ENCODE measurements around the gene LTF. TPM values are rescaled to one million over a fixed set of nuclear protein-coding genes. Genes with fewer than 3 reads are reported as not detected.

Gene LTF
- not detected in 2 replicates for total RNA-seq

GRCh38 chr3:46464326-46465195 lies at the start of gene LTF:
Gene LTF (minus strand): TSS chr3:46464905. CDS start chr3:46464867, 38 bp downstream.

GRCh38 chr3:46497556-46498265 lies 33.0 kb upstream of the LTF start, which contains the start of gene RTP3:
Gene RTP3 (plus strand): TSS chr3:46497976. CDS start chr3:46498063, 87 bp downstream.

GRCh38 chr3:46406788-46407611 lies 57.7 kb downstream of the LTF start, which contains the start of the genes CCR5AS and CCRL2:
Gene CCR5AS (minus strand): TSS chr3:46407066.
Gene CCRL2 (plus strand): TSS chr3:46407259. CDS start chr3:46408080, 821 bp downstream.

Other genes starting within 250 kb of the LTF start
- not detected in 2 replicates for gene CCR3, start 222.4 kb downstream of the LTF start, total RNA-seq
- gene CCR2, start 110.8 kb downstream of the LTF start, total RNA-seq: not detected in 2 replicates
- gene CCR5, start 94.0 kb downstream of the LTF start, total RNA-seq: not detected in 2 replicates
- gene CCRL2, start 57.6 kb downstream of the LTF start, total RNA-seq: 0.87 and 1.7 TPM in 2 replicates
- not detected in 2 replicates for gene RTP3, start 33.1 kb upstream of the LTF start, total RNA-seq
- gene LRRC2, start 101.4 kb upstream of the LTF start, total RNA-seq: 0.13 and 0.31 TPM in 2 replicates
- not detected in 2 replicates for gene FAM240A, start 147.6 kb upstream of the LTF start, total RNA-seq
- 1.7 and 3.2 TPM in 2 replicates for gene ALS2CL, start 228.8 kb upstream of the LTF start, total RNA-seq
- gene TMIE, start 236.5 kb upstream of the LTF start, total RNA-seq: 0.06 and 0.13 TPM in 2 replicates